Measurements from ENCODE around the gene FAM3D.

The FAM3D gene

DNA sequence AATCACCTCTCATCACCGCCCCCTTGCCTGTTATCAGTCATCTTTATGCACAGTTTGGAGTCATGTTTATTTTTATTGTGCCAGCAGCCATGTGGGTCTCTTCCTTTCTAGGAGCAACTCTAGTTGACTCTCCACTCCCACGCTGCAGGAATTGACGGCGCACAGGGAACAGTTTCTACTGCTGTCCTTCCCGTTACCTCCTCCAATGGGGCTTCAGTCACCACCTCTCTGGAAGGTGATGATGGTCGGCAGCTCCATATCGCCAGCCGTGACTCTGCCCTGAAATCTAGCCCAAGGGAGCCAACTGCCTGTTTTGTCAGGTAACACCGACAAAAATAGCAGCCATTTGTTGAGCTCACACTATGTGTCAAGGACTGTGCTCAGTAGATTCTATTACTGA lies 53.7 kb downstream of the FAM3D start:
- no peak overlapping the region for H3K4me3 ChIP-seq (ENCODE audit: control insufficient read depth, low read depth, low read length)
- TF ChIP-seq, protein P1, sequence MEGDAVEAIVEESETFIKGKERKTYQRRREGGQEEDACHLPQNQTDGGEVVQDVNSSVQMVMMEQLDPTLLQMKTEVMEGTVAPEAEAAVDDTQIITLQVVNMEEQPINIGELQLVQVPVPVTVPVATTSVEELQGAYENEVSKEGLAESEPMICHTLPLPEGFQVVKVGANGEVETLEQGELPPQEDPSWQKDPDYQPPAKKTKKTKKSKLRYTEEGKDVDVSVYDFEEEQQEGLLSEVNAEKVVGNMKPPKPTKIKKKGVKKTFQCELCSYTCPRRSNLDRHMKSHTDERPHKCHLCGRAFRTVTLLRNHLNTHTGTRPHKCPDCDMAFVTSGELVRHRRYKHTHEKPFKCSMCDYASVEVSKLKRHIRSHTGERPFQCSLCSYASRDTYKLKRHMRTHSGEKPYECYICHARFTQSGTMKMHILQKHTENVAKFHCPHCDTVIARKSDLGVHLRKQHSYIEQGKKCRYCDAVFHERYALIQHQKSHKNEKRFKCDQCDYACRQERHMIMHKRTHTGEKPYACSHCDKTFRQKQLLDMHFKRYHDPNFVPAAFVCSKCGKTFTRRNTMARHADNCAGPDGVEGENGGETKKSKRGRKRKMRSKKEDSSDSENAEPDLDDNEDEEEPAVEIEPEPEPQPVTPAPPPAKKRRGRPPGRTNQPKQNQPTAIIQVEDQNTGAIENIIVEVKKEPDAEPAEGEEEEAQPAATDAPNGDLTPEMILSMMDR (IDR thresholded peaks at IDR 0.05; ENCODE audit: control insufficient read depth, insufficient read depth, low read depth, low read length, missing control alignments): no peak
- no peak for DNase-seq (ENCODE audit: low read depth)

DNA sequence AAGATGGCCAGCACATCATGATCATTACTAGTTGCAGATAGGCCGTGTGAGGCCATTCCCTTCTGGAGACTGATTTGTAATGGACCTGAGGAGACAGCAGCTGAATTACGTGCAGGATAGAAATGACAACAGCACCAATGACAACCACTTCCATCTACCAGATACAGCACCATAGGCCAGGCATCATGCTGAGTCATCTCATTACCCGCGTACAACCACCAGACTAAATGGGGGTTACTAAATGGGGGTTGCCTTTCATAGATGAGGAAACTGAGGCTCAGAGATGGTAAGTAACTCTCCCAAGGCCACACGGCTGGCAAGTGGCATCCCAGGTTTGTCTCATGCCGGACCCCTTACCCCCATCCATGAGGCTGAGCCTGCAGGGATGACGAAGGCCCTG lies 56.6 kb downstream of the FAM3D start:
- H3K4me3 ChIP-seq (ENCODE audit: control insufficient read depth, low read depth, low read length): no peak overlapping the region
- TF ChIP-seq, protein P1 (IDR thresholded peaks at IDR 0.05; ENCODE audit: control insufficient read depth, insufficient read depth, low read depth, low read length, missing control alignments): no peak
- no peak for DNase-seq (ENCODE audit: low read depth)

- TF ChIP-seq, protein P1 (IDR thresholded peaks at IDR 0.05; ENCODE audit: control insufficient read depth, insufficient read depth, low read depth, low read length, missing control alignments): no peak
- H3K4me3 ChIP-seq (ENCODE audit: control insufficient read depth, low read depth, low read length): no peak overlapping the region
Observed at GRCh38 chr3:58608648-58609047, 57.9 kb downstream of the FAM3D start.

DNA sequence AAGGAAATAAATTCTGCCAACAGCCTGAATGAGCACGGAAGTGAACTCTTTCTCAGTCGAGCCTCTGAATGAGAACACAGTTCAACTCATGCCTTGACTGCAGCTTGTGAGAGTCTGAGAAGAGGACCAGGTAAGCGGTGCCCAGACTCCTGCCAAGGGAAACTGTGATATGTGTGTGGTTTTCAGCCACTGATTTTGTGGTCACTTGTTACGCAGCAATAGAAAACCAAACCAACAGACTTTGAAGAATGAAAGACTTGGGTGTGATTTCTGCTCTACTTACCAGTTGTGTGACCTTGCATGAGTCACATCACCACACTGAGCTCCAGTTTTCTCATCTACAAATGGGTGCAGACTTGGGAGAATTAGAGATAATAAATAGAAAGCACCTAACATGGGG lies 58.8 kb downstream of the FAM3D start:
- no peak for DNase-seq (ENCODE audit: low read depth)
- TF ChIP-seq, protein P1 (IDR thresholded peaks at IDR 0.05; ENCODE audit: control insufficient read depth, insufficient read depth, low read depth, low read length, missing control alignments): no peak
- no peak overlapping the region for H3K4me3 ChIP-seq (ENCODE audit: control insufficient read depth, low read depth, low read length)

More at GRCh38 chr3:58608648-58609047, 57.9 kb downstream of the FAM3D start:
- DNase-seq (ENCODE audit: low read depth): no peak

DNA sequence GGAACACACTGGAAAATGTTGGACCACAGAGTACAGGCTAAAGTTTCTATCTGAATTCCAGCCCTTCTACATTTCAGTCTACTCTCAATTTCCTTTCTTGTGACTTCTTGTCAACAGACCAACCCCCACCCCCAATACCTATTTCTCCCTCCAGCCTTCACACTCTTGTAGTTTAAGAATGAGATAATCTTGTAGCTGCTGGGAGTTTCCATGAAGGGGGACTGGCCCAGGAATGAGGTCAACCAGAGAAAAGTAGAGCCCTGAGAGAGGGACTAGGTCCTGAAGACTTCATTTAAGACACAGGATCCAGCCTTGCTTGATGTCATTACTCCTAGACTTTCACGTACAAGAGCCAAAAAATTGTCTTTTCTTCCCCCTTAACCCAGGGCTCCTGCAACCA lies 59.9 kb downstream of the FAM3D start:
- no peak for DNase-seq (ENCODE audit: low read depth)
- no peak overlapping the region for H3K4me3 ChIP-seq (ENCODE audit: control insufficient read depth, low read depth, low read length)
- TF ChIP-seq, protein P1 (IDR thresholded peaks at IDR 0.05; ENCODE audit: control insufficient read depth, insufficient read depth, low read depth, low read length, missing control alignments): no peak

- TF ChIP-seq, protein P1 (IDR thresholded peaks at IDR 0.05; ENCODE audit: control insufficient read depth, insufficient read depth, low read depth, low read length, missing control alignments): no peak
- H3K4me3 ChIP-seq (ENCODE audit: control insufficient read depth, low read depth, low read length): no peak overlapping the region
Observed at GRCh38 chr3:58604031-58604430, 62.5 kb downstream of the FAM3D start.

DNA sequence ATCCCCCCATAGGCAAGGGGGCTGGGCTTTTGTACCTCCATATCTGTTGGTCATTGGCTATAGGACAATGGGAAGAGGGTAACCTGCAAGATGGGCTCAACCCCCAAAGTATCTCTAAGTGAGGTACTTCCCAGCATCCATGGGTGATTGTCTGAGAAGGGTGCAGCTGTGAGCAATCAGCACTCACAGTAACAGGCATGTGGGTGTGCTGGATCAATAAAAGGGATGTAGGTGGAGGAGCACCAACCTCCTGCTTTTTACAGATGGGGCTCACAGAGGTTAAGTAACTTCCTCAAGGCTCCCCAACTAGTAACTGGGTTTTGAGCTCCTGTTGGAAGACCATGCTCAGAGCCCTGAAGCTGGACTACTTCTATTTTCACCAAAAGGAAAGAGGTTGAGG lies 63.0 kb downstream of the FAM3D start:
- DNase-seq (ENCODE audit: low read depth): no peak
- TF ChIP-seq, protein P1 (IDR thresholded peaks at IDR 0.05; ENCODE audit: control insufficient read depth, insufficient read depth, low read depth, low read length, missing control alignments): no peak

More at GRCh38 chr3:58604031-58604430, 62.5 kb downstream of the FAM3D start:
- no peak for DNase-seq (ENCODE audit: low read depth)

More for the DNA sequence above, 63.0 kb downstream of the FAM3D start:
- no peak overlapping the region for H3K4me3 ChIP-seq (ENCODE audit: control insufficient read depth, low read depth, low read length)

Data from AG09309 (cell line).